GM18508 (cell line): ENCODE measurements around the gene ALDH2.
"Not testable (repeated sequence)": the region's sequence is repeated elsewhere in the genome, so short reads cannot be mapped to it uniquely, and the experiment has no call there.

Experiments used
- ATAC-seq: cut with Tn5 transposase; IDR thresholded peaks from one replicate; pipeline ENCODE4 v1.9.1; 2021; ENCODE audit warnings: moderate number of reproducible peaks; ENCODE audit not compliant: insufficient read depth, unreplicated experiment

ALDH2 gene

GRCh38 chr12:111819191-111820158 lies 52.7 kb downstream of the ALDH2 start:
- no peak for ATAC-seq

- ATAC-seq = not testable (repeated sequence)
These were observed 54.1 kb downstream of the ALDH2 start for GRCh38 chr12:111820828-111821227.

GRCh38 chr12:111822886-111823285 lies 56.2 kb downstream of the ALDH2 start:
- no peak for ATAC-seq

- no peak for ATAC-seq
These were observed 57.2 kb downstream of the ALDH2 start for GRCh38 chr12:111823891-111824290.

GRCh38 chr12:111824312-111824711 lies 57.6 kb downstream of the ALDH2 start:
- ATAC-seq = not testable (repeated sequence)

- ATAC-seq = no peak
These were observed 58.8 kb downstream of the ALDH2 start for GRCh38 chr12:111825509-111825908.

- ATAC-seq = no peak
These were observed 59.6 kb downstream of the ALDH2 start for GRCh38 chr12:111826316-111826715.

GRCh38 chr12:111826992-111827391 lies 60.3 kb downstream of the ALDH2 start:
- ATAC-seq = no peak

GRCh38 chr12:111827907-111828306 lies 61.2 kb downstream of the ALDH2 start:
- ATAC-seq = no peak

- ATAC-seq = no peak
These were observed 61.7 kb downstream of the ALDH2 start for GRCh38 chr12:111828338-111828979.

GRCh38 chr12:111829635-111830034 lies 62.9 kb downstream of the ALDH2 start:
- ATAC-seq = not testable (repeated sequence)

GRCh38 chr12:111834740-111835386 lies 68.1 kb downstream of the ALDH2 start:
- ATAC-seq = not testable (repeated sequence)

GRCh38 chr12:111835531-111836181 lies 68.9 kb downstream of the ALDH2 start:
- not testable (repeated sequence) for ATAC-seq

GRCh38 chr12:111838353-111838752 lies 71.6 kb downstream of the ALDH2 start:
- no peak for ATAC-seq

- ATAC-seq = no peak
These were observed 74.1 kb downstream of the ALDH2 start for GRCh38 chr12:111840807-111841206.

- ATAC-seq = no peak
These were observed 74.6 kb downstream of the ALDH2 start for GRCh38 chr12:111841236-111841749.

GRCh38 chr12:111841750-111842555 lies 75.2 kb downstream of the ALDH2 start, which contains the start of gene MAPKAPK5:
MAPKAPK5 (plus strand) TSS chr12:111842228; CDS start chr12:111842734, 506 bp downstream.
- peak; percentile 42 for ATAC-seq

GRCh38 chr12:111842556-111843396 lies 76.0 kb downstream of the ALDH2 start:
- peak; percentile 17 for ATAC-seq
